Fibroblast of lung (primary cell): ENCODE measurements around the gene THEMIS2. TPM values are rescaled to one million over a fixed set of nuclear protein-coding genes. Genes with fewer than 3 reads are reported as not detected.

Source experiments
- DNase-seq, 2 donors: peaks; one replicate each; pipeline versions ENCODE4 v3.0.0 to v3.0.0-alpha.2; 2010; ENCODE audit warnings: low read depth in 2 of 2
- H2AFZ ChIP-seq: 2 replicates; pipeline ENCODE4 v1.5.1; 2012; ENCODE audit warnings: low read length, control low read depth, inconsistent platforms
- H3K27ac ChIP-seq: 2 replicates; pipeline ENCODE4 v1.5.1; 2011; ENCODE audit warnings: low read length, control low read depth; ENCODE audit not compliant: insufficient read depth
- H3K27me3 ChIP-seq: 2 replicates; pipeline ENCODE4 v1.5.1; 2011; ENCODE audit warnings: mild to moderate bottlenecking, low read length; ENCODE audit not compliant: control insufficient read depth, insufficient read depth
- H3K36me3 ChIP-seq: 2 replicates; pipeline ENCODE4 v1.5.1; 2011; ENCODE audit warnings: low read length; ENCODE audit not compliant: control insufficient read depth, insufficient read depth
- H3K4me1 ChIP-seq: 2 replicates; pipeline ENCODE4 v1.5.1; 2011; ENCODE audit warnings: low read length; ENCODE audit not compliant: control insufficient read depth, insufficient read depth; ENCODE audit errors: extremely low read depth
- H3K4me2 ChIP-seq: 2 replicates; pipeline ENCODE4 v1.5.1; 2011; ENCODE audit warnings: low read length, control low read depth; ENCODE audit not compliant: insufficient read depth; ENCODE audit errors: extremely low read depth
- H3K4me3 ChIP-seq, 4 experiments: fragments of 200-600 bp in 1 of 4; sonication (generic) in 1 of 4; replicated peaks in 1 of 4; 2 replicates each; pipeline ENCODE4 v1.5.1; 2011 to 2016; ENCODE audit warnings: low read length in 4 of 4, low read depth in 3 of 4, mild to moderate bottlenecking in 3 of 4, control low read depth in 2 of 4, inconsistent platforms in 1 of 4, mixed read lengths in 1 of 4; ENCODE audit not compliant: insufficient read depth in 1 of 4; ENCODE audit errors: control extremely low read depth in 1 of 4
- H3K79me2 ChIP-seq: 2 replicates; pipeline ENCODE4 v1.5.1; 2012; ENCODE audit warnings: mild to moderate bottlenecking, low read length, inconsistent platforms; ENCODE audit not compliant: control insufficient read depth, insufficient read depth
- H3K9ac ChIP-seq: 2 replicates; pipeline ENCODE4 v1.5.1; 2011; ENCODE audit warnings: mild to moderate bottlenecking, low read length, control low read depth; ENCODE audit not compliant: insufficient read depth
- H3K9me3 ChIP-seq: 2 replicates; pipeline ENCODE4 v1.5.1; 2012; ENCODE audit warnings: low read depth, low read length; ENCODE audit not compliant: control insufficient read depth, insufficient read depth
- H4K20me1 ChIP-seq: 2 replicates; pipeline ENCODE4 v1.5.1; 2011; ENCODE audit warnings: low read length; ENCODE audit not compliant: control insufficient read depth, insufficient read depth; ENCODE audit errors: extremely low read depth
- CTCF ChIP-seq, 2 donors: IDR thresholded peaks in 1 of 2; conservative IDR thresholded peaks in 1 of 2; 1 replicate in 1 of 2; 2 replicates in 1 of 2; pipeline ENCODE4 v1.5.1; 2011 to 2012; ENCODE audit warnings: low read length in 2 of 2, control low read depth in 1 of 2, inconsistent platforms in 1 of 2, low read depth in 1 of 2, mild to moderate bottlenecking in 1 of 2
- EZH2 ChIP-seq: IDR thresholded peaks from 2 replicates; pipeline ENCODE4 v1.5.1; 2012; ENCODE audit warnings: low read length, control low read depth, mild to moderate bottlenecking; ENCODE audit errors: missing control alignments
- polyA plus RNA-seq, 2 donors: library from polyadenylated mRNA; depleted of rRNA in 1 of 2; stranded (reverse) in 1 of 2; unstranded in 1 of 2; fragments of >200 nt; gene quantifications; 2 replicates each; pipeline ENCODE4 v1.2.1, GENCODE V29; 2011 to 2012; ENCODE audit warnings: missing spikeins in 1 of 2
- total RNA-seq: library from RNA; depleted of rRNA; stranded (reverse); fragments of >200 nt; gene quantifications from 2 replicates; pipeline ENCODE4 v1.2.1, GENCODE V29; 2014

Gene THEMIS2
- total and polyA plus RNA-seq, 2 donors (not counting 1 experiment from before 2014, with no cell fraction given) = 4.0 to 43.6 TPM

GRCh38 chr1:27877115-27877416 is 4.7 kb downstream of the THEMIS2 start:
- no peak for DNase-seq
- Histone ChIP-seq H3K79me2 (no peaks in the 10 kb centered on the region), H3K9ac (no peak overlapping the region), H3K36me3 (no peaks in the 10 kb centered on the region), H3K4me2 (no peak overlapping the region), H4K20me1 (no peaks in the 10 kb centered on the region), H3K9me3 (no peaks in the 10 kb centered on the region), H3K4me1 (peaks cover 2% of the 10 kb centered on the region), H2AFZ (no peak overlapping the region), H3K27me3 (no peaks in the 10 kb centered on the region), H3K27ac (no peak overlapping the region), H3K4me3 (no peak overlapping the region)
- TF ChIP-seq CTCF (conservative IDR thresholded peaks at IDR 0.05 in 1 of 2, IDR thresholded peaks at IDR 0.05 in 1 of 2; ENCODE audit: low read depth in 1 of 2, low read length in 2 of 2) (no peak), EZH2 (no peak)

GRCh38 chr1:27878039-27878438 is 5.7 kb downstream of the THEMIS2 start:
- TF ChIP-seq EZH2 (no peak), CTCF (conservative IDR thresholded peaks at IDR 0.05 in 1 of 2, IDR thresholded peaks at IDR 0.05 in 1 of 2; ENCODE audit: low read depth in 1 of 2, low read length in 2 of 2) (no peak)
- Histone ChIP-seq H3K27ac (no peak overlapping the region), H4K20me1 (no peaks in the 10 kb centered on the region), H3K36me3 (no peaks in the 10 kb centered on the region), H3K4me1 (peaks cover 2% of the 10 kb centered on the region), H3K27me3 (no peaks in the 10 kb centered on the region), H3K4me2 (no peak overlapping the region), H3K4me3 (no peak overlapping the region), H3K79me2 (no peaks in the 10 kb centered on the region), H3K9me3 (no peaks in the 10 kb centered on the region), H3K9ac (no peak overlapping the region), H2AFZ (no peak overlapping the region)
- DNase-seq = no peak

GRCh38 chr1:27878787-27879335 is 6.5 kb downstream of the THEMIS2 start:
- Histone ChIP-seq H3K27ac (no peak overlapping the region), H3K36me3 (no peaks in the 10 kb centered on the region), H3K4me2 (no peak overlapping the region), H3K79me2 (no peaks in the 10 kb centered on the region), H4K20me1 (no peaks in the 10 kb centered on the region), H3K9me3 (no peaks in the 10 kb centered on the region), H2AFZ (no peak overlapping the region), H3K4me3 (no peak overlapping the region), H3K27me3 (no peaks in the 10 kb centered on the region), H3K9ac (no peak overlapping the region), H3K4me1 (peaks cover 2% of the 10 kb centered on the region)
- no peak for DNase-seq
- no peak for TF ChIP-seq EZH2
- no peak for TF ChIP-seq CTCF (conservative IDR thresholded peaks at IDR 0.05 in 1 of 2, IDR thresholded peaks at IDR 0.05 in 1 of 2; ENCODE audit: low read depth in 1 of 2, low read length in 2 of 2)
